ENCODE results near the gene BOD1L2. TPM values are rescaled to one million over a fixed set of nuclear protein-coding genes. Genes with fewer than 3 reads are reported as not detected.

BOD1L2 gene
- total RNA-seq: not detected

DNA sequence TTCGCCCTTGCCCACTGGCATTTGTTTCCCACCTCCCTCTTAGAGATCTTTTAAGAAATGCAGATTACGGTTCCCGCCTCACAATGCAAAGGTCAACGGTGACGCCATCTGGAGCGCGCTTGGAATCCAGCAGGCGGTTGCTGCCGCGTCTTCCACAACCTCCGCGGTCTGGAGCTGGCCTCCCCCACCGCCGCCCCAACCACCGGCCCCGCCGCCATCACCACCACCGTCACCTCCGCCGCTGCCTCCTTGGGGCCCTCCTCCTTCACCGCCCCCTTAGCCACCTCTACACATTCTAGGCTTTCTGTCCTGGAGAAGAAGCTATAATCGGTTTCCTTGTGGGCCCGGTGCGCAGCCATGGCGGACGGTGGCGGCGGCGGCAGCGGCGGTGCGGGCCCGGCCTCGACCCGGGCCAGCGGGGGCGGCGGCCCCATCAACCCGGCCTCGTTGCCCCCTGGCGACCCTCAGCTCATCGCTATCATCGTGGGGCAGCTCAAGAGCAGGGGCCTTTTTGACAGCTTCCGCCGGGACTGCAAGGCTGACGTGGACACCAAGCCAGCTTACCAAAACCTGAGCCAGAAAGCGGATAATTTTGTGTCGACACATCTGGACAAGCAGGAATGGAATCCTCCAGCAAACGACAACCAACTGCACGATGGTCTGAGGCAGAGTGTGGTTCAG lies at the start of gene BOD1L2:
Gene BOD1L2 (plus strand): TSS at position 132 of the 681 bp plus-strand sequence. CDS start 226 bp downstream, at position 358.
- WGBS: 83% methylated on average over 25 of the region's 50 CpGs
- intact Hi-C loops (cut with DNase I): no loop called here
- H3K4me1 ChIP-seq: peaks cover 0 to 11% (median 5%) of the 10 kb centered on the region in 4 donors
- H3K4me3 ChIP-seq: no peak within 1 kb of the TSS
- no peak for DNase-seq (ENCODE audit: extremely low spot score)
- no peak for TF ChIP-seq EP300 (IDR thresholded peaks at IDR 0.05)
- no peak for TF ChIP-seq POLR2A (IDR thresholded peaks at IDR 0.05; ENCODE audit: low read depth)
- TF ChIP-seq POLR2AphosphoS5 (IDR thresholded peaks at IDR 0.05): no peak
- TF ChIP-seq CTCF (IDR thresholded peaks at IDR 0.05): no peak
- no peaks in the 10 kb centered on the region for H3K36me3 ChIP-seq
- H3K27ac ChIP-seq (replicated peaks in 1 of 4): no peak within 1 kb of the TSS
- peaks cover 0 to 22% (median 0%) of the 10 kb centered on the region in 4 donors for H3K27me3 ChIP-seq
- H3K9me3 ChIP-seq: no peaks in the 10 kb centered on the region

GRCh38 chr18:57107140-57107832 lies 39.6 kb upstream of the BOD1L2 start:
- Histone ChIP-seq H3K27ac (replicated peaks in 1 of 4) (no peak overlapping the region), H3K4me3 (no peak overlapping the region), H3K9me3 (no peaks in the 10 kb centered on the region), H3K4me1 (no peaks in the 10 kb centered on the region), H3K36me3 (no peaks in the 10 kb centered on the region), H3K27me3 (peaks cover 0 to 15% (median 0%) of the 10 kb centered on the region in 4 donors)
- TF ChIP-seq POLR2A (IDR thresholded peaks at IDR 0.05; ENCODE audit: low read depth) (no peak), EP300 (IDR thresholded peaks at IDR 0.05) (no peak), CTCF (IDR thresholded peaks at IDR 0.05) (no peak), POLR2AphosphoS5 (IDR thresholded peaks at IDR 0.05) (no peak)
- 69% methylated on average over 4 of the region's 4 CpGs for WGBS
- intact Hi-C loops (cut with DNase I): no loop called here
- no peak for DNase-seq (ENCODE audit: extremely low spot score)

DNA sequence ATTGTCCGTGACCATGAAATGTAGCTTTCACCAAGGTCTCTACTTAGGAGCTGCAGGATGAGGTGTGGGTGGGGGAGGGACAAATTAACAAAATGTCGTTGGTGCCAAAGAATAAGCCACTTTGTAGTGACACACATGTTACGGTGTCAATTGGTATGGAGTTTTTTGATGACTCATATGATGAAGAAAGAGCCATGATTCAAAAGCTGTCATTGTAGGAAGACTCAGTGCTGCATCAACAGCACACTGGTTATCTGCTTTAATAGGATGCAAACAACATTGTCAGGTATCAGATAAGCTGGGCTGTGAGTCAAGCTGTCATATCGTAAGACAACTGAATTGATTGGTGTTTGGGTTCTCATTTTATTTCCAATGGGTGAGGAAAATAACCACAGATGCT lies 36.6 kb upstream of the BOD1L2 start:
- no peak for DNase-seq (ENCODE audit: extremely low spot score)
- intact Hi-C loops (cut with DNase I): no loop called here
- no peak overlapping the region for H3K27ac ChIP-seq (replicated peaks in 1 of 4)
- no peak overlapping the region for H3K4me3 ChIP-seq
- no peaks in the 10 kb centered on the region for H3K9me3 ChIP-seq
- H3K4me1 ChIP-seq: no peaks in the 10 kb centered on the region
- WGBS: 72% methylated on average over 4 of the region's 4 CpGs
- H3K27me3 ChIP-seq: no peaks in the 10 kb centered on the region
- no peak for TF ChIP-seq CTCF (IDR thresholded peaks at IDR 0.05)
- no peak for TF ChIP-seq EP300 (IDR thresholded peaks at IDR 0.05)
- no peak for TF ChIP-seq POLR2AphosphoS5 (IDR thresholded peaks at IDR 0.05)
- no peak for TF ChIP-seq POLR2A (IDR thresholded peaks at IDR 0.05; ENCODE audit: low read depth)
- no peaks in the 10 kb centered on the region for H3K36me3 ChIP-seq

GRCh38 chr18:57113799-57114420 lies 33.0 kb upstream of the BOD1L2 start:
- no peak for DNase-seq (ENCODE audit: extremely low spot score)
- 45% methylated on average over 4 of the region's 4 CpGs for WGBS
- Histone ChIP-seq H3K4me1 (no peaks in the 10 kb centered on the region), H3K36me3 (no peaks in the 10 kb centered on the region), H3K9me3 (no peaks in the 10 kb centered on the region), H3K27me3 (no peaks in the 10 kb centered on the region), H3K27ac (replicated peaks in 1 of 4) (no peak overlapping the region), H3K4me3 (no peak overlapping the region)
- TF ChIP-seq CTCF (IDR thresholded peaks at IDR 0.05) (no peak), EP300 (IDR thresholded peaks at IDR 0.05) (no peak), POLR2AphosphoS5 (IDR thresholded peaks at IDR 0.05) (no peak), POLR2A (IDR thresholded peaks at IDR 0.05; ENCODE audit: low read depth) (no peak)
- intact Hi-C loops (cut with DNase I): no loop called here

Measured in esophagus muscularis mucosa (tissue), 4 donors.